HG03378 (cell line): ENCODE data around the gene DAPK2.

ENCODE experiments used
- ATAC-seq: cut with Tn5 transposase; IDR thresholded peaks from one replicate; pipeline ENCODE4 v1.9.1; 2021; ENCODE audit warnings: mild to moderate bottlenecking, moderate library complexity; ENCODE audit not compliant: unreplicated experiment

Gene DAPK2

DNA sequence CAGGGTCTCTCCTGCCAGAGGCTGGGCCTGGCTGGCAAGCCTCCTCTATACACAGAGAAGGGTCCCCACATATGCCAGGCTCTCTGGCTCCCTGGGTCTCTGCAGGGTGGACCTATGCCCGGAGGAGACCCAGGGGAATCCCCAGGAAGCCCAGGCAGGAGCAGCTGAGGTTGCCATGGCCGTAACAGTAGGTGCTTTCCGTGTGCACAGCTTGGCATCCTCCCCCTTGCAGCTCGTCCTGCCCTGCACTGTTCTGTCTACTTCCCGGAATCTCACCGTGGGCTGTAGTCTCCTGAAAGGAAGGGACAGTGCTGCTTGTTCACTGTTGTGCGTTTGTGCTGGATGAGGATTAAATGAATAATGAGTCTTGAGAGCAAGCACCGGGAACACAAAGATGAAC is 47.8 kb downstream of the DAPK2 start:
- ATAC-seq: no peak

DNA sequence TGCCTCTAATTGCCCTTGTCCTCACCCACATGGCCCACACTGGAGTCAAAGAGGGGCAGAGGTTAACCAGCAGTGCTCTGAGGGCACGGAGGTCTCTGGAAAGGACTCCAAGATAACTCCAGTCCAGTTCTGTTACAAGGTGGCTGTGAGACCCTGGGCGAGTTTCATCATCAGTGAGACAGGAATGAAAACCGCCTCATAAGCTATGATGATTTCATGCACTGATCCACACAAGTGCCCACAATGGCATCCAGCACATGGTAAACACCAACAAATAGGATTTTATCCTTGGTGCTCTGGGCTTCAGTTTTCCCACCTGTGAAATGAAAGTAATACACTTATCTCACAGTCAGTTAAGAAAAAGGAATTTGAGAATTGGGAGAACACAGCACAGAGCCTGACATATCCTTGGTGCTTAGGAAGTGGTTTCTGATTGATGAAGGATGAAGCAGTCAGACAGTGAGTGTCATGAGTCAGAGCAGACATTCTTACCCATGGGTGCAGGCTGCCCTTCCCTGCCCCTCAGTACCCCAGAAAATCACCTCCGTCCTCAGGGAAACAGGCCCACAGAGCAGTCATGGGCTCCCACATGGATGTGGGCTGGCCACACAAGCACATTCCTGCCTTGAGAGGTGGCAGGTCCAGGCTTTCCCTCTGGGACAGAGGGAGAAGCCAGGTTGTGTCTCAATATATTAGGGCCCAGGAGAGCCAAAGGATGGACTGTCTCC is 48.4 kb downstream of the DAPK2 start:
- no peak for ATAC-seq

DNA sequence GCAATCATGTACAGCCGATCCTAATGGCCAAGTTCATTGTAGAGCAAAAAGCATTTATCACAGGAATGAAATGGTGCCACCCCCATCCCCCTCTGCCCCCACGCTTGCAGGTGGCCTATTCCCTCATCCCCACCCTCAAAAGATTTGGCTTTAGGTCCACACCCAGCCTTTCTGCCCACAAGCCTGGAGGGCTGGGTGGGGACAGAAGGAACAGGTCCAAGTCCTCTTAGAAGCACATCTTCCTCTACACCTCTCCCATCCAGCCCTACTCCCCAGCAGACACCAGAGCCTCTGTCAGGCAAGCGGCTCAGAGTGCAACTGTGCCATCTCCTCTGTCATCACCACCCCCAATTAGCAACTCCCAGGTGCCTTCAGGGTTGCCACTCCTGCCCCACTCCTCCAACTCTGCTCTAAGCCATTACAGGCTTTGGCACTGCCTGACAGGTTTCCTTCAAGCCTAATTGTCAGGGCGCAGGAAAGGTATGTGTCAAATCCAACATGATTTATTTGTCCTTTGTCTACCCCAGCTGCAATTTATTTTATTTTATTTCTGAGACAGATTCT is 49.4 kb downstream of the DAPK2 start:
- no peak for ATAC-seq

DNA sequence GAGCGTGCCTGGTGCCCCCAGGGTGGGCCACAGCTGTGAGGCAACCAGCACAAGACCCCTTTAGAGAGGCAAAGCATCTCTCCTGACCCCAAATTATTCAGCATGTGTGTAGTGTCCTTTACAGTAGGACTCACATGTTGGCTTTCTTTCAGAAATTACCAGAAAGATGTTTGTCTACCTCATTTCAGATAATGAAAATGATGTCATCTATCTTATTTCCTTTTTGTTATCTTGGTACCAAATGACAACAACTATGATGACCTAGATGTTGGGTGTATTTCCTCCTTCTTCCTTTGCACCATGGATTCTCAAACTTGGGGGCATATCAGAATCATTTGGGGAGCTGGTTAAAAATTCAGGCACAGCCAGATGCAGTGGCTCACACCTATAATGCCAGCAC is 50.5 kb downstream of the DAPK2 start:
- ATAC-seq: no peak

DNA sequence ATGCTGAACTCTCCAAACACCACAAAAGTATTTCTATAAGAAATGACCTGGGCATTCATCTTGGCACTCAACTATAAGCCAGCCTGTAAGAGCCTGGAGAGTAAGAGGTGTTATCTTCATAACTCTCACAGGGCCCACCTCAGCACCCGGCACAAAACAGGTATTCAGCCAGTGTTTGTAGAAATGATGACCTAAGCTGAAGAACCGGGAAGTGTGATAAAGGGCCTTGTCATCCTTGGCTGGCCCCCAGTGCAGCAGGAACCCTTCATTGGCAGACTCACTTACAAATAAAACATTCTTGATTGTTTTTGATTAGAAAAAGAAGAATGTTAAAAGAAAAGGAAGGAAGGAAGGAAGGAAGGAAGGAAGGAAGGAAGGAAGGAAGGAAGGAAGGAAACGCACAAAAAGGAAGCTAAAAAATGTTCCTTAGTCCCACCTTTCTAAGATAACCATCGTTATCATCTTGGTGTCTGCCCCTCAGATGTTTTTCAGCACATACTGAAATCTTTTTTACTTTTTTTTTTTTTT is 52.1 kb downstream of the DAPK2 start:
- no peak for ATAC-seq

DNA sequence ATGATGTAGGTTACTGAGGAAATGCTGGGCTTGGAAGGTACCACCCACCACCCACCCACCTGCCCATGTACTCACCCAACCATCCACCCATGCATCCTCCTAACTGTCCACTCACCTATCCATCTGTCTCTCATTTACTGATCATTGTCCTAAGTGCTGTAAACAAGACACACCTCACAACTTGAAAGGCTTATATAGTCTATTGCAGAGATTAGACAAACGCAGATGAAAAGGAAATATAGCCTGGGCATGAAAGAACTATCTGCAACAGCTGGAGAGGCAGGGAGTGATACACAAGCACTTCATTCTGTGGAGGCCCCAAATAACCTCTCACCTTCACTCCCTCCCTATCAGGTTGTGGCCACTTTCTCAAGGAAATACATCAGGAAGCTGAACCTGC is 54.0 kb downstream of the DAPK2 start:
- ATAC-seq: no peak

DNA sequence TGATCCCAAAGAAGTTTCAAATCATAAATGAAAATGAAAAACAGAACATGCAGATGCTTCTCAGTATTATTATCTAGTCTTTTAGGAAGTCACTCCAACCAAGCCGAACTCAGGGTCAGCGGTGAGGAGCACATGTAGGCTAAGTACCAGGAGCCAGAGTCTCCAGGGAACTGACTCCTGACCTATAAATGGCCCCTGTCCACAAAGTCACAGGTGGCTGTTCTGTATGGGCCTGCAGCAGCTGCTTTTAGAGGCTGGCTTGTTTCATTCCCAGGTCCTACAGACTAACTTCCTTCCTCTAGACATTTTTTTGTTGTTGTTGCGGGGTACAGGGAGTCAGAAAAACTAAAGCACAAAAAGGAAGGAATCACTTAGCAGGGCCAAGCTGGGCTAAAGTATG is 54.6 kb downstream of the DAPK2 start:
- ATAC-seq: no peak

DNA sequence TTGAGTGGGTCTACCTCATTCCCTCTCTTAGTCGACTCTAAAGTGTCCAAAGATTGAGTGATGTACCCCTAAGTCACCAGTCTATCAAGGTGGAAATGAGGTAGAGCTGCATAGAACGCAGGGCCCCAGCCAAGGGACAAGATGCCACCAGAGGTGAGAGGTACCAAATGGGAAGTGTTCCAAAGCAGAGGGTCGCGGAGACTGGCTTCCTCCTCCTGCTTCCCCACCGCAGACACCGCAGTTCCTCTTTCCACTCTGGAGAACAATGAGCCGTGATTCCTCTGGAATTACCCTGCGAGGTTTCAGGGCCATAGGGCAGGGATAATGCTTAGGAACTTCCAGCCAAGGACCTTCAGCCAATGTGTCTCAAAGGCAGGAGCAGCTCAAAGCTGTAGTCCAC is 55.8 kb downstream of the DAPK2 start:
- no peak for ATAC-seq

DNA sequence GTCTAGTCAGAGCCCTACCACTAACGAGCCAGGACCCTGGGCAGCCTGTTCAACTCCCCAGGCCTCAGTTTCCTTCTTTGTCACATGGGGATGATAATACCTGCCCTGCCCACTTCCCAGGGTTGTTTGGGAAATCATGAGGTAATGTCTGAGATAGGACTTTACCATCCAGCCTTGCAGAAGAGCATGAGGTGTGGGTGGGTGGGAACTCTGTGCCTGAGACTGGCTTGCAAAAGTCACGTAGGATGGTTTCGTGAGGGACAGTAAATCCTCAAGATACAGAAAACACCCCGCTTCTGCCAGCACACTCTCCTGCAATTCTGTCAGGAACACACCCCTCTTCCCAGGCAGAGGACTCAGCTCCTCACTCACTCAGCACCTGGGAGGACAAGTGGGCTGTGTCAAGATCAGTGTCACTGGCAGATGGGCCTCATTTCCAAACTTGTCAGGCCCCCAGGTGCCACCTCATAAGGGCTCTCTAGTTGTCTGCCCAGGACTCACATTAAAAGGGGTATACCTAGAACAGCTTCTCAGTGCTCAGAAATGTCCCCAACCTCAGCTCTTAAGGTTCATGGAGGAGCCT is 58.4 kb downstream of the DAPK2 start:
- no peak for ATAC-seq

DNA sequence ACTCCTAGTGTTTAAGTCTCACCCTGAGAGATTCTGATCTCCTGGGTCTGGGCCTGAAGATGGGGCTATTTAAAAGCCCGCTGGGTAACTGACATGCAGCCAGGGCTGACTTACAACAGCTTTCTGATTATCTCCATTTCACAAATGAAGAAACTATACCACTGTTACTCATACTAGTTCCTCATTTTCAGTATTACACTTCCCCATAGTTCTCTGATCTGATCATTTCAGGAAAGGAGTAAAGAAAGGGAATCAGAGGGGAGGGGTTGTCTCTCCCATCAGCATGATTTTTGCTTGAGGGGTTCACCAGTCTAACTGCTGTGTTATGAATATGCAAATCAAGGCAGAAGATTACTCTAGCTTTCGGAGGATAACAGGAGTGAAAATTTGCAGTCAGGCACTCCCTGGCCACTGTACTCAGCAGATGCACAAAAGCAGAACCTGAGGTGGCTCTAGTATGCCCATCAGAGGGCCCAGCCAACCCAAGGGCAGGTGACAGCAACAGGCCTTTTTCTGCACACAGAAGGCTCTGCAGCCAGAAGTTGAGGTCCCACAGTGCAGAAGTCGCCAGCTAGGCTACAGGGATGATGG is 59.4 kb downstream of the DAPK2 start:
- peak; percentile 73 for ATAC-seq

DNA sequence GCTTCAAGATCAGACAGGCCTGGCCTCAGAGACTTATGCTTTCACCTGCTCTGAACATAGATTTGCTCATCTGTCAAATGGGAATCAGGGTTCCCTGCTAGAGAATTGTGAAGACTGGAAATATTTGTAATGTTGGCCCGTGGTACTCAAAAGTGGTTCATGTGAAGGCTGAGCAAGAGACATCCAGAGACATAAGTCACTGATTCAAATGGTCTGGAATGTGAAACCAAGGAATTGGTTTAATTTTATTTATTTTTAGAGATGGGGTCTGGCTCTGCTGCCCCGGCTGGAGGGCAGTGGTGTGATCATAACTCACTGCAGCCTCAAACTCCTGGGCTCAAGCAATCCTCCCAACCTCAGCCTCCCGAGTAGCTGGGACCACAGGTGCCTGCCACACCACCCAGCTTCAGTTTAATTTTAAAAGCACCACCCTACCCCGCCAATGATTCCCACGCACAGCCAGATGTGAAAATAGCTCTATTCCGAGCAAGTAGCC is 60.1 kb downstream of the DAPK2 start:
- no peak for ATAC-seq

DNA sequence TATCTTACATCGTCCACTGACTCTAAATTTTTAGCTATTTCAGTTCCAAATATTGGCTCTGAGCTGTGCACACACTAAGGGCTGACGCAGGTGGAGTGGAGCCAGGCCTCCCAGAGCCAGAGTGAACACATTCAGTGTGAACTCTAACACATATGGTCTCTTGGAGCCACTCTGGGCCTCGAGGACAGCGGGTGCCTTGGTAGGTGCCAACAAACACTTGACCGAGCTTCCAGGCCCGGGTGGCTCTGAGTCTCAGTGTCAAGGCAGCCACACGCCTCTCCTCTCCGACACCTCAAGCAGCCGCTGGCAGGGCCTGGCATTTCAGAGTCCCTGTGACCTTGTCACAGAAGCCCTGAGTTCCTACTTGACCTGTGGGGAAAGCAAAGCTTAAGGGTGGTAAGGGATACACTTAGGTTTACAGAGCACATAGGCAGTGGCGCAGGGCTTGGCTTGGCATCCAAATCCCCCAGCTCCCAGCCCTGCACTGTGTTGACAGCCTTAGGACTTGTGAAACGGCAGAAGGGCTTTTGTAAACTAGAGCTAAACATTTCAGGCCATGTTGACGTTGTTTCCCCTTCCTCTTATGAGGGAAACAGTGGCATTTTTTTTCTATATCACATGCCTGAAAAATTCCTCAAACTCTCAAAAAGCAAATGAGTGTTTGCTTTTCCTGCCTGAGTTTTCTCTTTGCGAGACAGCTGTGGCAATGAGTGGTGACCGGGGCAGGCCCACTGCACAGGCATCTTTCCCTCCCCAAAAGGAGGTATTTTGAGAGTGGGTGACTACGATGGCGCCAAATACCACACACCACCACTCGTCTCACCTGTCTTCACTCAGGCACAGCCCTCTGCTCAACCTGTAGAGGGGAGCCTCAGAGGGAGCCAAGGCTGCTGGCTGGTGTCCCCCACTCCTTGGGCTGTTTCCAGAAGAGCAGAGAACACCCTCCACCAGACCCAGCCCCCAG is 60.8 kb downstream of the DAPK2 start:
- ATAC-seq: no peak

DNA sequence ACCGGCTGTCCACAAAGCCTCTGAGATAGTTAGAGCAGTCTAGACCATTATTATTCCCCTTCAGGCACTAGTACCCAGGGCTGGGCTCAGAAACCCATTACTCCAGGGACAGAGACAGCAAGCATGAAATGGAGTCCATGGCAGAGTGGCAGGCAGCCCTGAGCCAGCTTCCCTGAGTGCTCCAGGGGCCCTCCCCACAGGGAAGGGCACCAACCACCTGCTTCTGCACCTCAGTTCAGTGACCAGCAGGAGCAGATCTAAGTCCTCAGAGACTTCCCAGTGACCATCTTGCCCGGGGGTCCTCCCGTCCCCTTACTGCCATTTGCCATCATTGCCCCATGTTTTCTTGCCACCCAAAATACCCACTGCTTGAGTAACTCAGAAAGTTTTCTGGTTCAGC is 62.0 kb downstream of the DAPK2 start:
- no peak for ATAC-seq

DNA sequence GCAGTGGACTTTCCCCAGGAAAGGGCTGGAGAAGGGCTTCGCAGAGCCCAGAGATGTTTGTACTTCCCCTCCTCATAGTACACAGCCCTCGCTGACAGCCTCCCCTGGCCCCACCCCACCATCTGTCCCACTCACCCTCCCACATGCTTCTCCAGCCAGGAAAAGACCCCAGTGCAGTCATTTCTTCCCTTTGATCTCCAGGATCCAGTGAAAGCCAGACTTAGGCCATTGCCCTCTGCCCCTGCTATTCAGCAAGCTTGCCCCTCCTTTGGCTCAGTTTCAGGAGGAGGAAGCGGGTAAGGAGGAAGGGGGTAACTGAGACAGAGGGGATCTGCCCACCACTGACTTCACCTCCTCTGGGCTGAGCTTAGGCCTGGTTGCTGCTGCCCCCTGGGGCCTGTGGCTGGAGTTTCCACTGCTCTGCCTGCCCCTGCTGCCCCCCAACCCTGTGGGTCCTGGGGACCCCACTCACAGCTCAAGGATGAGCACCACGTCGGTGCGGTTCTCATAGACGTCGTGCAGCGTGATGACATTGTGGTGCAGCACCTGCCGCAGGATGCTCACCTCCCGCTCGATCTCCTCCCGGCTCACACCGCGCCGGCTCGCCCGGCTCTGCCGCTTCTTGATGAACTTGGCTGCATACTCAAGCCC is 63.1 kb downstream of the DAPK2 start:
- ATAC-seq: no peak

DNA sequence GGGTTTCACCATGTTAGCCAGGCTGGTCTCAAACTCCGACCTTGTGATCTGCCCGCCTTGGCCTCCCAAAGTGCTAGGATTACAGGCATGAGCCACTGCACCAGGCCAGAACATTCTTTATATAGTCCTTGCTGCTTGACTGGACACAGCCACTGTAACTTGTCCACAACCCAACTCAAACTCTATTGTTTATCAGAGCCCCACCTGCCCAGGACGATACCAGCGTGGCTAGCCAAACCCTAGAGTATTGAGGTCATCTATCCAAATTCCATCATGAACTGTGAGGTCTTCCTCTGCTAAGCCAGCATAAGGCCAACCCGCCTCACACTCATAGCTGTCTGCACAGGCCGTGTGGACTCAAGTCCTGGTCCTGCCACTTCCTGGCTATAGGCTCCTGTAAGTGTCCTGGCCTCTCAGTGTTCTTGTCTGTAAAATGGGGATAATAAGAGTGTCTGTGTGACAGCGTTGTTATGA is 63.9 kb downstream of the DAPK2 start:
- no peak for ATAC-seq

DNA sequence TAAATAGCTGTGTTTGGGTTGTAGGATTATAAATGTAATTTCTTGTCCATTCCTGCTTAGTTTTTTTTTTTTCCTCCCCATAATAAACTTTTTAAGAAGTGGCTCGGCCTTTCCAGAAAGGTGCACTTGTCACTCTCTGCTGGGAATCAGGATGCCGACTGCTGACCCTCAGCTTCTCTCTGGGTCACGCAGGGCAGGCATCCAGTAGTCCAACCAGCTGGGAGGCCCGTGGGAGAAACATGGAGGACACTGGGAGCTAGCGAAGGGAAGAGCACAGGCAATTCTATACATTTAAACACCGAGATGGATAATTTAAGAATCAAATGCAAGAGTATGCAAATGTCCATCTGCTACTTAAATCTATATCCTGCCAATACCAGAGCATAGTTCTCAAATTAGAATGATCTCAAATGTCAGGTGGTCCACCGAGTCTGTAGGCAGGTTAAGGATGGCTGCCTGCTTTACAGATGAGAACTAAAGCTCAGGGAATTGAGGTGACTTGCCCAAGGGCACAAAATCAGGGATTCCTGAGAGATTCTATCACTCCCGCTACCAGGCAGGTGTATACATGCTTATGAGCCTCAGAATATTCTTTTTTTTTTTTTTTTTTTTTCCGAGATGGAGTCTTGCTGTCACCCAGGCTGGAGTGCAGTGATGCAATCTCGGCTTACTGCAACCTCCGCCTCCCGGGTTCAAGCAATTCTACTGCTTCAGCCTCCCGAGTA is 64.5 kb downstream of the DAPK2 start:
- no peak for ATAC-seq

DNA sequence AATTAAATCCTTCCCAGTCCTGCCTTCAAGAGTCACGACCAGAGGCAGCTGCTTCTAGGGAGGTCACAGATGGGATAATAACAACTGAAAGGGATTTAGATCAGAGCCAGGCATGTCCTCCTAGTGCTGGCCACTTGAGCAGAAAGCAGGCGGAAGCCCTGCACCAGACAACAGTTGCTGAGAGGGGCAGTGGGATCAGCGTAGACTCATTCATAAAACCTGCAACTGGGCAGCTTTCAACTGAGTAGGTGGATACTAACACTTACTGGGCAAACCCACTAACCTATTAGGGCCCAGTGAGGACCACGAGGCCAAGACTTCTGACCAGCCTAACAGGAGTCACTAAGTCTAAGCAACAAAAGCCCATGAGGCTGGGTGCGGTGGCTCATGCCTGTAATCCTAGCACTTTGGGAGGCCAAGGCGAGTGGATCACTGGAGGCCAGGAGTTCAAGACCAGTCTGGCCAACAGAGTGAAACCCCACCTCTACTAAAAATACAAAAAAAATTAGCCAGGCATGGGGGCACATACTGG is 67.0 kb downstream of the DAPK2 start:
- ATAC-seq: no peak

DNA sequence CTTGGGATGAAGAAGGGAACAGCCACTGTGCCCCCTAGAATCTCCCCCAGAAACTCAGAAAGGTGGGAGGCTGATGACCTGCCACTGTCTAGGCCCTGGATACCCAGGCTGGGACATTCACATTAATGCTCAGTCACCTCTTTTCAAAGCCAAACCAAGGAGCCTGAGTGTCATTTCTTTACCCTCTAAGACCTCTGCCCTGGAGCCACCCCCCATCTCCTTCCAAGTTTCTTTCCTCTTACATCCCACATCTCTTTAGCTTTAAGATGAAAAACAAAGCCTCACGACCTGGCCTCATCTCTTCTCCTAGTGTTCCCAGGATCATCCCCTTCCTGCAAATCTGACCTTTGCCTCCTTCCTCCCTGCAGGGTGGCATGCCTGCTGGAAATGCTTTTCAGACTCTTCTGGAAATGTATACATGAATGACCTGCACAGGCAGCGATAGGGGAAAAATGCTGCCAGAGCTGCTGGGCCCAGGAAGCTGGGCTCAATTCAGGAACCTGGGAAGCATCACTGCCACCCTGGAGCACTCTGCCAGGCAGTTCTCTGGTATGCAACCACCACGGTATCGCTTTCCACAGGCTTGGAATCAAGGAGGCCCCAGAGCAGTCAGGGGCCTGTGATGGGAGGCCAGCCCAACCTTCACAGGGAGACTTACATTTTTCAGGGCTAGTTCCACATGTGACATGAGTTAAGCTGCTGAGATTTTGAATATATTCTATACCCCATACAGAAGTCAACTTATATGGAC is 67.6 kb downstream of the DAPK2 start:
- ATAC-seq: no peak
